NCI-H2029 treated with DMSO at 0.1 percent for 48 hours (cell line): ENCODE measurements around the gene COQ9.

Experiments used
- DNase-seq: peaks from one replicate; lab custom pipeline; 2025; lab: John Stamatoyannopoulos, UW

Gene COQ9

DNA sequence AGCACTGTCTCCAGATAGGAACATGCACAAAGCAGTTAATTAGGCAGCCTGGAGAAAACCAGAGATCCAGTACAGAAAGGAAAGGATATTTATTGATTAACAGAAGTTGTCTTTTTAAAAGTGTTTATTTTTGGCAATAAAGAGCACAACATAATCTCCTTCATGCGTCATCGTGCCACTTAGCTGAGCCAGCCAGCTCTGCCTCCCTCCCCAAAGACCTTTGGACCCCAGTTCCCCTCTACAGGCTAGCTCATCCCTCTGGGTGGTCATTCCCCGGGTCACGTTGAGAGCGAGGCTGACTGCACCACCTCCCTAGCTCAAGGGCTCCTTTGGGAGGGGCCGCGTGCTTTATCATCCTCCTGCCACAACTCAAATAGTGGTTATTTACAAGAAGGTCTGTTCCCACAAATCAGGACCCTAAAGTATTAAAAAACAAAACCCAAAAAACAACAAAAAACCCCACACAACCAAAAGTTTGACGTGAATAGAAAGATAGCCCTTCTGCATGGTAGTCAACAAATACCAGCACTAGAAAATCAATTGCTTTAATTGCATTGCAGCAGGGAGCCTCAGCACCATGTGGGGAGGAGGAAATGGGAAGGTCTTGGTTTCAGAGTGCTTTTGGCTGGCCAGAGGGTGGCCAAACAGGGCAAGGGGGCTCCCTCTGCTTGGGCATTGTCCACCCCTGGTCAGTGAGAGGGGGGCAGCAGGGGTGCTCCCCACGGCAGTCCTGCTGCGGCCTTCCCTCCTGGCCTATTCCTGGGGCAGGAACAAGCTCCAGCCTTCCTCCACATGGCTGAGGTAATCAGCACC is 24.8 kb downstream of the COQ9 start:
- DNase-seq = no peak

DNA sequence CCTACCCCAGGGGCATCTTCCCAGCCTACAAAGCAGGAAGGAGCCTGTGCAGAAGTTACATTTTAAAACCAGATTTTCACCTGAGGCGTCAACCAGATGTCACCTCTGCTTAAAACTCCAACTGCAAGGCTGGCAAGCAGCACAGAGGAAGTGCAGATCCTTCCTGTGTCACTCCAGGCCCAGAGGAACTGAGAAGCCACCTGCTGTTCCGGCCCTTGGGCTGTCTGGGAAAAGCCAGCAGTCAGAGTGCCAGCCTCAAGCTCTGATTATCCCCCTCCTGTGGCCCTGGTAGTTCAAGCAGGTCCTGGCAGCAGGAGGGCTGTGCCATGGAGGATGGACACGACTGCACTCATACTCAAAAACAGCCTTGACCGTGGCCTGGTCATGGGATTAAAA is 25.4 kb downstream of the COQ9 start:
- no peak for DNase-seq

DNA sequence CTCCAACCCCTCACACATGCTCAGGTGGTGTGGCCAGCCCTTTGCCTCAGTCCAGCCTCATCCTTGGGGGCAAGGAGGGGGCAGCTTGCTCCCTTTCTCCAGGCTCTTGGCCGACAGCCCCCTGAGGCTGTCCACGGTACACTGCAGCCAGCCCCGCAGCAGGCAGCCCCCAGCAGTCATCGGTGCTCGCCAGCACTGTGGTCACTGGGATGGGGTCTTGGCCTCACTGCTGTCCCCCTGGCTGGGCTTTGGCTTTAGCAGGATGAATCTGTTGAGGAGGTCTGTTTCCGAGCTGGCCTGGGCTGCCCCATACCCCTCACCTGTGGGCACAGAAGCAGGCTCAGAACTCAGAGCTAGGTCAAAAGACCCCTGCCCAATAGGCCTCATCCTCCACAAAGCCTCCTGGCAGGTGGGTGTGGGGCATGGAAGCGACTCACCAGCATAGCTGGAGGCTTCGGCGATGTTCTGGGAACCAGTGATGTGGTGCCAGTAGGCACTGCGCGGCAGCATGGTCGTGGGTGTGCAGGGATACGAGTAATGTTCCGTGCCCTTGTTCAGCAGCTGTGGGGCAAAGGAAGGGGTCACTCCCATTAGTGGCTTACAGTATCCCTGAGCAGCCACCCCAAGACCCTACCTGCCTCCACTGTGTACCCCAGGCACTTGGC is 26.0 kb downstream of the COQ9 start:
- DNase-seq = no peak

DNA sequence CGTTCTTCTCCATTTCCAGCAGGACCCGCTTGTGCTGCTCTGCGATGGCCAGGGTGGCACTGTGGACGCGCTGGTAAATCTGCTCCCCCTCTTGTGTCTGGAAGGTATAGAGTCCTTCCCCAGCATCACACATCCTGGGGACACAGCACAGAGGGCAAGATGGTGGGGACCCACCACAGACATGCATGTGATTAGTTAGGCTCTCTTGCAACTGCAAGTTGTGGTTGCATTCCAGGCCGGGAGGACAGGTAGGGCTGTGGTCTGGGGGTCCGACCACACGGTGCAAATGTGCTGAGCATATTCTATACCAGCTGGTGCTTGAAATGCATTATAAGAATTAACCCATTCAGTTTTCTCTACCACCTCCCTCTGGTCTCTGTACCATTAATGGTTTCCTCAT is 26.6 kb downstream of the COQ9 start:
- no peak for DNase-seq

DNA sequence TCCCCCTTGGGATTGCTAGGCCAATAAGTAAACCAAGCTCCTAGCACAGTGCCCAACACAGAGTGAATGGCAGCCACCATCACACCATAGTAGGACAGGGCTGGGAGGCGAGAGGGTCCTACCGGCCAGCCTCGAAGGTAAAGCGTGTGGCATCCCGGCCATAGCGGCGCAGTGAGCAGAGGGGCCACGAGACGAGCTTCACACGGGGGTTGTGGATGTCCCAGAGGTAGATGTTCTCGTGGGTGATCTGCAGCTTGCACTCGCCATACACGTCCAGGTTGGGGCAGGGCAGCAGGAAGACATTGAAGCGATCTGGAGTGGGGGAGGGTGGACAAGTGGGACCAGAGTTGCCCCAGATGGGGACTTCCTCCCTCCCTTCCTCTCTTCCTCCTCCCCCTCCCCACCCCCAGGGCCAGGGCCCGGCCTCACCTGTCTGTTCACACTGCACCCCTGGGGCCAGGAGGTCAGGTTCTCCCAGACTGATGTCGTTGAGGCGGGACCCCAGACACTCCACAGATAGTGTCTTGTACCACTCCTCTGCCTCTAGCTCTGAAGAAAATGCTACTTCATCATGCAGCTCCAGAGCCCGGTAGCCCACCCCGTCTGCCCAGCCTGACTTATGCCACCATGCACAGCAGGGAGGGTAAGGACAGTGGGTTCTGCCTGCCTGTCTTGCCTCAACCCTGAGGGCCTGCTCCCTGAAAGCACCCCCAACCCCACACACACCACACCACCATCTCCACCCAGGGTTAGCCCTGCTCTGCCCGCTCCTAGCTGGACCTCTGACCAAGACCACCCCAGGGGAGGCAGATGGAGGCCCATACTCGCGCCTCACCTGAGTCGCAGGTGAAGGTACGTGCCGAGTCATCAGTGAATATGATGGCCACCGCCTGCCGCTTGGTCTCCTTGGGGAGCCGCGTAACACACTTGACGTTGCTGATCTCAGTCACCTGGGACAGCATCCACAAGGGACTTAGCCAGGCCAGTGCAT is 27.7 kb downstream of the COQ9 start:
- no peak for DNase-seq

DNA sequence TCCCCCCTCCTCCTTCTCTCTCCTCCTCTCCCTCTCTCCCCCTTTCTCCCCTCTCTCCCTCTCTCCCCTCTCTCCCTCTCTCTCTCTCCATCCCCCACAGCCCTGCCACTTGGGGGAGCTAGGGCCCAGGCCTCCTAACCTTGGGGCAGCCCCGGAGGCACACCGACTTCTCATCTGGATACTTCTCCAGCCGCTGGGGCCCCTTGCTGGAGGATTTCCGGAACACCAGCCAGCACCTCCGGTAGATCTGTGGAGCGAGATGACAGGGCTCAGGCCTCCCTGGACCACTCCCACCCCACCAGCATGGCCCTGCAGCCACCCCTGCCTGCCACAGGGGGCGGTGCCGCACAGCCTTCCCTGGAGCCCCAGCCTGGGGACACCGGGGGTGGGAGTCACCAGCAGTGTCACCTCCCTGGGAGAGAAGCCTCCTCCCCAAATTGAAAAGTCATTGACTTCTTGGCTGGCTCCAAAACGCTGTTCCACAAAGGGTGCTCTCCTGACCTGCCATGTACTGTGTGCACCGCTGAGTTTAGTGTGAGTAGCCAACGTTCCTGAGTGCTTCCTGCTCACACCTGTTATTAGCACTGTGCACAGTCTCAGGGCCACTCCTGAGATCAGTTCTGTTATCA is 28.5 kb downstream of the COQ9 start:
- no peak for DNase-seq

DNA sequence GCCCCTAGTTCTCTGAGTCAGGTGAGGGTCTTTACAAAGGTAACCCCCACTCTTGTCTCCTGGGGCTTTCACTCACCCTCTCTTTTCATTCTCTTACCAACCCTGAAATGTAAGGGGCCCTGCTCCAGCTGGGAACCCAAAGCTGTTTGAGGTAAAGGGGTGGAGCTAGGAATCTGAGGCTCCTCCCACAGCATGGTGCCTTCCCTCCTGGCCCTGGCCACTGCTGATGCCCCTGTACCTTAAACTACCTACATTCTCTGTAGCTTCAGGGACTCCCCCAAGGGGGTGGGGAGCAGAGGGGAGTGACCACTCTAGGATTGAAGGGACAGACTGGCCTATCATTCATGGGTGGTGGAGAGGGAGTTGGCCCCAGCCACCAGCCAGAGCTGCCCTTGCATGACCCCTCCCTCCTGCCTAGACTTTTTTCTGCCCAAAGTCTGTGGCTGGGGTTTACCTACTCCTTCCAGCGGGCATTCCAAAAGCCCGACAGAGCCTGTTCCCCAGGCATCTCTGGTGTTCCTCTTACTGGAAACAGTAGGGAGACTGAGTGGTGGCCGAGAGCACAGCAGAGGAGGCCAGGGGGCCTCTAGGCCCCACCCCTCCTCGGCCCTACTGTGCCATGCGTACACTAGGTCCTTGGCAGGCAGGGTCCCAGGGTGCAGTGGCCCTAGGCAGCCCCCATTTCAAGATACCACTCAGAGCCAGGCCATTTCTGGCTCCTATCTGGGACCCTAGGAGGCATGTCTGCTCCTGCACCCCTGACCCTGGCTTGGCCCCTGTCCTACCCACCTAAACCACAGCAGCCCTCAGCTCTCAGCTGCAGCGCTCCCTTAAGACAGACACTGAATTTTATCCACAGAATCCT is 29.5 kb downstream of the COQ9 start:
- no peak for DNase-seq

DNA sequence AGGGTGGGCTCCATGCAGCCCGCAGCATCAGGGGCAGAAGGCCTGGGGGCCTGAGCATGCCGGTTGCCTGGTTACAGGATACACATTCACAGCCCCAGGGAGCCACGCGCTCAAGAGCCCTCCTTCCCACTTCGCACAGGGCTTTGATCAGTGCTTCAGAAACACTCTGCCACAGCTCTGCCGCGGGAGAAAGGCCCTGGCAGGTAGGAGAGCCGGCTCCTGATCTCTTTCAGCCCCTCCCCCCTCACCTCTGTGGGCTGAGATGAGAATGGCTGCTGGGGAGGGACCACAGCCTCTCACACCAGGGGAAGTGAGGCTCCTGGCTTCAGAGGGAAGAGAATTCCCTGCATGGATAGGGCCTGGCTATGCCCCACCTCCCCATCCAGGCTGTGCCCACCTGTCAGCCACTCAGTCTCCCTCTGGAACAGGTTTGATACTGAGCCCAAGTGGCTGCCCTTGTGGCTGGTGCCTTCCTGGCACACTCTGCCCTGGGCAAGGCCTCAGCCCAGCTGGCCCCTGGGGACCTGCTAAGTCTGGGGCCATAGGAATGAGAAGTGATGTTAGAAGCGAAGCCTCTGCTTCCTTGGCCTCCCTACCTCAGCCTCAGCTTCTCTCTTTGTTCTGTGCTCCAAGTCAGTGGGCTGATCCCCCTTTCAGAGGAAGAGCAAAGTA is 30.4 kb downstream of the COQ9 start:
- DNase-seq = no peak

DNA sequence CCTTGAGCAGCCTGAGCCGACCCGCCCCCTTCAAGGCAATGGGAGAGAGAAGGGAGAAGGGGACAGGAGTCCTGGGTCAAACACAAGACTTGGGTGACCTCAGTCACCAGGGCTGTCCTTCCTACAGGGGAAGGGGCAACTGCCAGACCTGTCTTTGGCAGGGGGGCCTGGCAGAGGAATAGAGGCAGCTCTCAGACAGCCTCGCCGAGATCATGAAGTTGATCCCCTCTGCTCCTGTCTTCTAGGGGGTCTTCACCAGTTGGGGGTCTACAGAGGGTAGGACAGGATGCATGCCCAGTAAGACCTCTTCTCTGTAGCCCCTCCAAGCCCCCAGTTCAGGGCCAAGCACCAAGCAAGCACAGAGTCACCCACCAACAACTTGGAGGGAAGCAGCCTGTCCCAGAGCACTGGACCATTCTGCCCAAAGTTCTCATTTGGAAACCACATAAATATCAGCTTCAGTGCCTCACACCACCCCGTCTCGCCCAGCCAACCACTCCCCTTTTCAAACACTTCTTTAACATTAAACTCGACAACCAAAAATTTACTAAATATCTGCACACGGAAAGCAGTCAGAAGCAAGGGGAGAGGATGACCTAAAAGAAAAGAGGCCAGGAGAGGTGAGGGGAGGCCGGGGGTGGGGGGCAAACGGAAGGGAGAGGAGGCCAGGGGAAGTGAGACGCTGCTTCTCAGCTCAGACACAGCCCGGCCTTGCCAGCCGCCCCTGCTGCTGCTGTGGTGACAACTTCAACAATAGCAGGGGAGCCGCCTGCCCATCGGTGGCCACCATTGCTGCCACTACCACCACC is 31.3 kb downstream of the COQ9 start:
- DNase-seq = no peak

DNA sequence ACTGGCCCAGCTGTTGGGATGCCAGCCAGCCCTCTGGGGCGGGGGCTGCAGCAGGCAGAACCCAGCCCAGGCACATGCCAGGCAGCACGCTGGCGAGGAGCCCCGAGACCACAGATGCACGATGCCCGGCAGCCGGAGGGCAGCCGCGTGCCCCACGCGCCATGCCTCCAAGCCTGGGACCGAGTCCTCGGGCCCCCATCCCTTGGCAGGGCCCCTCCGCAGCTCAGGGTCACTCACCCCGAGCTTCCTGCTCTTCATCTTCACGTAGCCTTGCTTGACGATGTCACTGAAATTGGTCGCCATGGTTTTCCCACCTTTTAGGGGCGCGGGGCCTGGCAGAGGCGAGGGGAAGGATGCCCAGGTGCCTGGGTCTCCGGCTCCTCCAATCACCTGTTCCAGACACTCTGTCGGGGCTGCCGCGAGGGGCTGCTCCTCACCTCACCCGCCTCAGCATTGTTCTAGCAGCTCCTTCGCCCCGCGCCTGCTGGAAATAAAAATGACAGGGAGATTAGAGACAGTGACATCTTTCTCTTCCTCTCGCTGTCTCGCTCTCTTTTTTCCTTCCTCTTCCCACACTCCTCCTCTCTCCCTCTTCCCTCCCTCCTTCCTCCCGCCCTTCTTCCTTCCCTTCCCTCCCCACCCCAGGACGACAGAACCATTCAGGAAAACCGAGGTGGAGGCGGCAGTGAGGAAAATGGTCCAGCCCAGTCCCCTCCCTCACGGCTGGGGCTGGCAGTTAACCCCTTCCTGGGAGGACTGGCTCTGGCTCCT is 32.1 kb downstream of the COQ9 start:
- no peak for DNase-seq

DNA sequence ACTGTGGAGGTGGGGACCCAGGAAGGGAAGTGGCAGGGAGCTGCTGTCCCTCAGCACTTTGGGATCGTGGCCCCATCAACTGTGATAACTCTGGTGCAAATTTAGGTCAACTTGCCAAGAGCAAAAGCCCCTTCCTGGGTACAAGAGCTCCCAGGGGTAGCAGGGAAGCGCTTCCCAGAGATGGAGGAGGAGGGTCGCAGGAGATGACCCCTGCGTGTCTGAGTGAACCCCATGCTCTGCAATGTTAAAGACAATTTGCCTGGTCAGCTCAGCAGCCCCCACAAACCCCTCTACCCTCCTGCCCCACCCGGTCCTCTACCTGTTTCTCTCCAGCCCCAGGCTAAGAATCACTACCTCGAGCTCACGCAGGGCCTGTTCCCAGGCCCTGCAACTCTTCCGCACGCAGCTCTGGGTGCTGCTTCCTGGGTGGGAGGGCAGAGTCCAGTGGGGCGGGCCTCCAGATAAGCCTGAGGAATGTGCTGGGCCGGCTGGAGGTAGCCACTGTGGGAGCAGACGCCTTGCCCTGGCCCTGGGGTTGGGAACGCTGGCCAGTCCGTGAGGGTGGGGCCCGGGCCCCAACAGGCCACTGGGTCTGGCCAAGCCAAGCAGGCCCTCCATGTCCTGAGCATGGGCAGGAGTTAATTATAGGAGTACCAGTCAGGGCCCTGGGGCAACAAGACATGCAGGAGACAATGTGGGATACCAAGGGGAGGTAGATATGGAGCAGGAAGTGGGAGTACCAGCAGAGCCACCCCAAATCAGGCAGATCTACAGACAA is 32.9 kb downstream of the COQ9 start:
- DNase-seq = no peak

DNA sequence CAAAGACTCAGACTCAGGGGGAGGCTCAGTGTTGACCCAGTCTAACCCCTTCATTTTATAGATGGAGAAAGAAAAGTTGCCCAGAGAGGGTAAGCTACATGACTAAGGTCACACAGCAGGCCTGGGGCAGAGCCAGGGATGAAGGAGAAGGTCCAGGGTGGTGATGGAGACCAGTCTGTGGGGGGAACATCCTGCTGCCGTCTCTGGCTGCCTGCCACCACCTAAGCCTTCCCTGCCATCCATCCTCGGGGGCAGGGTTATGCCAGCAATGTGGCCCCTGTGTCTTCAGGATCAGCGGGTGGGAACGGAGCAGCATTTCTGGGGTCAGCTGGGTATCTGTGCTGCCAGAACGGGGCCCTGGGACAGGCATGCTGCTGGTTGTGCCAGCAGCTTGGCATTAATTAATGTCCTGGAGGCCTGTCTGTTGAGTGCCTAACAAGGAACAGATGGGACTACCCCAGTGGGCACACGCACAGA is 33.5 kb downstream of the COQ9 start:
- DNase-seq = no peak

DNA sequence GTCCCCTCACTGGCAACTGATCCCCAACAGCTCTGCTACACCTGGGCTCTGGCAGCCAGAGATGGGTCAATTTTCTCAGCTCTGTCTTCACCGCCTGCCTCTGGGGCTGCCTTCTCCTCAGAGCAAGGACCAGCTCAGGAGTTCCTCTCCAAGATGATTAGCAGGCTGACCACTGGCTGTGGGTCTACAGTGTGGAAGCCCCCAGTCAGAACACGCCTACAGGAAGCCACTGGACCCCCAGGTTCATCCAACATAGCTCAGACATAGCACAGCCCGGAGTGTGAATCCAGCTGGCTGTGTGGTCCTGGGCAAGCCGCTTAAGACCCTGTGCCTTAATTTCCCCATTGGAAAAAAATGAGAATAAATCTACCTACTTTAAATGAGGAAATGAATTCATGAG is 34.1 kb downstream of the COQ9 start:
- no peak for DNase-seq

DNA sequence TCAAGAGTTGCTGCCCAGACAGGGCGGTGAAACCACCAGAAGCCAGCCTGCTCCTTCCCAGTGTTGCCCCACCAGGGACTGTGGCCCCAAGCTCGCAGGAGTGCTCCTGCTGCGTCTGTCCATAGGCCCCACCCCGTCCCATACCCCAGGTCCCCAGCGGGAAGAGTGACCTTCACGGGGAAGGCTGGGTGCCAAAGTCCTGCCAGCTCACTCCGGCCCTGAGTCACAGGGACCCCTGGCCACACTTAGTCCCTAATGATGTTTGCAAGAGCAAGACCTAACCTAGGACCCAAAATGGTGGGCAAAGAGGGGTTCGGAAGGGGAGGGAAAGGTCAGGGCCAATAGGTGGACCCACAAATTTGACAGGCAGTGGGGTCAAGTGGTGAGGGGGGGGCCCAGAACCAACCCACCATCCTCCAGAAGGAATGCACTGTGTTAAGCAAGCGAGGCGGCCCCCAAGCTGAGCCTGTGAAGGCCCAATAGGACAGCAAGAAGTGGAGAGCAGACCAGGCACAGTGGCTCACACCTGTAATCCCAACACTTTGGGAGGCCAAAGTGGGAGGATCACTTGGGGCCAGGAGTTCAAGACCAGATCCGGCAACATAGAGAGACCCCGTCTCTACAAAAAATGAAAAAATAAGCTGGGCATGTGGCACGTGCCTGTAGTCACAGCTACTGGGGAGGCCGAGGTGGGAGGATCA is 35.7 kb downstream of the COQ9 start:
- no peak for DNase-seq

DNA sequence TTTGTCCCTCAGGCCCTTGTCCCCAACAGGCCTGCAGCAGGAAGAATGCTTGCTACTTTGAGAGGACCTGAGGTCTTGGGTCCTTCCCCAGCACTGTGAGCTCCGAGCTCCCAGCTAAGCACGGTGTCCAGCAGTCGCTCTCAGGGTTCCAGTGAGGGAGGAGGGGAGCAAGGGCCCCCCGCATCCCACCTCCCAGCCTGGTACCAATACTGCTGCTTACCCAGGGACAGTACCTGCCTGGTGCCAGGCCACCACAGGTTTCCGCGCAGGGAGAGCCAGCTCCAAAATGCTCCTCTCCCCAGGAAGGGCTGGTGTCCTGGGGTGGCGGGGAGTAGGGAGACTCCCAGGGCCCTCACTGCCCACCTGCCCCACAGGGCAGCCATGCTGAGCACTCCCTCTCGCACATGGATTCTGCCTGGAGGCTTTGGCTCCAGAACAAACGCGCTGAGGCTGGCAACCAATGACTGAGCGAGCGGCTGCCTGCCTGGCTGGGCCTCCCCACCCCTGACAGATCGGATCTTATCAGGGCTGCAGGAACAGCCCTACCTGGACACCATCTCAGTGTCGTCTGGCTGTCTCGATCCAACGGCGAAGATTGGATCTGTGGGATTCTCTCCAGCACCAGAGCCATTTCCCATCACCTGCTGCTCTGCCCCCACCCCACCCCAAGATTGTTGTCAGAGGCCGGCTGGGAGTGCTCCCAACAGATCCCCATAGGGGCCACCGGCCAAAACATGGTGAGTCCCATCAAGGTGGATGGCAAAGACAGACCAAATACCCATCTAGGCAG is 36.6 kb downstream of the COQ9 start:
- DNase-seq = no peak

DNA sequence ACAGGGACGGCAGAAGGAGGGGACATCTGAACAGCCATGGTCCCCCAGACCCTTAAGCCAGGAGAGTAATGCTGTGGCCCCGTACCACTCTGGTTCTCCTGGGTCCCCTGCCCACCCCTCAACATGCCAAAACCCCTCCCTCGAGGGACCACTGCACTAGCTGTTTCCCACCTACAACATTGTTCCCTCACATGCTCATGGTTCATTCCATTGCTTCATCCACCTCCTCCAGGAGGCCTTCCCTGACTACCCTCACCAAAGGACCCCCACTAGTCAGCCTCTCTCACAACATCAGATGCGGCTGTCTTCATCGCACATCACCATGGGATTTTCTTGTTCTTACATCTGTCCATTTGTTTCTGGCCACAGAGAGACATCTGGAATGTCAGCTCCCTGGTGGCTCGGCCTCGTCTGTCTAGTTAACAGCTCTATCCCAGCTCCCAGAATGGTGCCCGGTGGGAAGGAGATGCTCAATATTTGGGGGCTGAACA is 37.3 kb downstream of the COQ9 start:
- no peak for DNase-seq
